Astrocyte (in vitro differentiated cells and primary cell): Measurements from ENCODE around the gene ICOSLG.
"Not testable (repeated sequence)": the region's sequence is repeated elsewhere in the genome, so short reads cannot be mapped to it uniquely, and the experiment has no call there.

Experiments
- CTCF ChIP-seq: IDR thresholded peaks from 2 replicates; pipeline ENCODE4 v1.5.1; 2011; ENCODE audit warnings: low read depth, mild to moderate bottlenecking, inconsistent platforms, low read length, moderate library complexity; ENCODE audit not compliant: insufficient read depth
- EZH2 ChIP-seq: IDR thresholded peaks from 2 replicates; pipeline ENCODE4 v1.6.1; 2012; ENCODE audit warnings: mild to moderate bottlenecking, low read length, inconsistent platforms; ENCODE audit not compliant: insufficient read depth

DNA sequence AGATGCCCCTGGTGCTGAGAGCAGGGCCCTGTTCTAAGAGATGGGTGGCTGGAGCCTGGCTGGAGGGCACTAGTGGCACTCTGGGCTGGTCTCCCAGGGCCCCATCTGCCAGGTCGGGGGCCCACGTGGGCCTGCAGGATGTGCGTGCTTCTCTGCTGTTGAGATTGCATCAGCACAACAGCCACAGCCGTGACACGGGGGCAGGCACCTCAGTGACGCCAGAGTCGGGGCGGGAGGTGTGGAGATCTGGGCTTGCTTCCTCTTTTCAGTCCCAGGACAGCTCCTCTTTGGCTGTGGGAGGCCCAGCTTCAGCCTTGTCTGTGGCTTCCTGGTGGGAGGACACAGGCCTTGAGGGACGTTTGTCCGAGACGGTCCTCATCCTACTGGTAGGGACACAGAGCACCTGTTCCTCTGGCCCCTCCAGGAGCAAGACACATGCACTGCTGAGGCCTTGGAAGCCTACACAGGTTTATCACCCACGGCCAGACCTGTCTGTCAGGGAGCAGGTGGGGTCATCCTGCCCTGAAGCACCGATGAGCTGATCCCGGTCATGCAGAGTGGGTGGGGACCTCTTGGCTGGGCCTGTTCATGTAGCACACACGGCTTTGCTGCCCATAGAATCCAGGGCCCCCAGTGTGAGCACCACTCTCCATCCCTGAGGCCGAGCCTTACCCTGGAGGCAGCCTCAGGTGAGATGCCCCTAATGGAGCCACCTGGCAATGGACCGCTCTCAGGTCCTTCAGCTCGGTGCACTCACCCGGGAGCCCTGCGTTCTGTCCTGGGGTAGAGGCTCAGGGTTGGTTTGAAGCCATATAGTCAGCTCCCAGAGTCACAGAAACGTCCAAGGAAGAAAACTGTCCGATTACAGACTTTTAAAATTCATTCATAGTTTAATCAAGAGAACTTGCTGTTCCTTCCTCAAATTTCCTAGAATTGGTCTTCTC, 44.3 kb downstream of the ICOSLG start:
- not testable (repeated sequence) for TF ChIP-seq CTCF, EZH2
